ENCODE results near the gene ADGRG3. TPM values are rescaled to one million over a fixed set of nuclear protein-coding genes. Genes with fewer than 3 reads are reported as not detected.

The ADGRG3 gene
- total RNA-seq, 1 experiment from 2014 or later: not detected

- Histone ChIP-seq H2AFZ (no peak overlapping the region), H3K9me2 (ENCODE audit: insufficient read depth) (no peaks in the 10 kb centered on the region), H3K79me2 (ENCODE audit: low read depth) (peaks cover 27% of the 10 kb centered on the region), H3K27ac (no peak overlapping the region), H3K36me3 (ENCODE audit: low read depth) (no peaks in the 10 kb centered on the region; the same call in 1 of the 2 replicates), H4K20me1 (ENCODE audit: insufficient read depth) (peaks cover 15% of the 10 kb centered on the region), H3K9me3 (ENCODE audit: insufficient read depth, low read depth) (no peaks in the 10 kb centered on the region), H3K4me1 (replicated peaks; ENCODE audit: insufficient read depth) (peaks cover 32% of the 10 kb centered on the region), H3F3A (ENCODE audit: insufficient read depth, low read depth) (peaks cover 29% of the 10 kb centered on the region; the same call in 1 of the 2 replicates), H3K4me3 (no peak overlapping the region), H3K4me2 (no peak overlapping the region), H3K27me3 (ENCODE audit: insufficient read depth, low read depth) (no peaks in the 10 kb centered on the region)
- TF ChIP-seq EZH2 (IDR thresholded peaks at IDR 0.05; ENCODE audit: low read depth) (no peak), CTCF (conservative IDR thresholded peaks at IDR 0.05) (no peak)
- BruUV-seq (replicated peaks): no TSS peak
- intact Hi-C loops (cut with micrococcal nuclease; ENCODE audit: unreplicated experiment): loop anchor here (1.0 to 2.0 kb wide), 6 partner anchors 27 to 213 kb away; no protein-coding TSS in a partner anchor
- ChIA-PET POLR2A (ENCODE audit: unreplicated experiment) (no interaction called here), CTCF (interaction anchor here (0.6 to 1.4 kb wide), 3 partner anchors 26 to 60 kb away, joined by 4 to 9 read pairs (median 4); no protein-coding TSS in a partner anchor)
- no peak for DNase-seq
Measured at GRCh38 chr16:57649846-57650245, 18.3 kb upstream of the ADGRG3 start.

GRCh38 chr16:57651344-57652333, 16.5 kb upstream of the ADGRG3 start:
- no TSS peak for BruUV-seq (replicated peaks)
- Histone ChIP-seq H3K9me2 (ENCODE audit: insufficient read depth) (no peaks in the 10 kb centered on the region), H3K4me1 (replicated peaks; ENCODE audit: insufficient read depth) (peaks cover 14% of the 10 kb centered on the region), H3K36me3 (ENCODE audit: low read depth) (peaks cover 7% of the 10 kb centered on the region; the same call in 1 of the 2 replicates), H2AFZ (no peak overlapping the region), H3K4me2 (no peak overlapping the region), H3K27me3 (ENCODE audit: insufficient read depth, low read depth) (no peaks in the 10 kb centered on the region), H3K27ac (no peak overlapping the region), H3F3A (ENCODE audit: insufficient read depth, low read depth) (peaks cover 23% of the 10 kb centered on the region; the same call in 1 of the 2 replicates), H3K9me3 (ENCODE audit: insufficient read depth, low read depth) (no peaks in the 10 kb centered on the region), H3K4me3 (no peak overlapping the region), H3K79me2 (ENCODE audit: low read depth) (0 out of 2 replicates have a peak, but pooled peaks cover 15% of the 10 kb centered on the region), H4K20me1 (ENCODE audit: insufficient read depth) (peaks cover 15% of the 10 kb centered on the region)
- intact Hi-C loops (cut with micrococcal nuclease; ENCODE audit: unreplicated experiment): no loop called here
- POLR2A ChIA-PET (ENCODE audit: unreplicated experiment): no interaction called here
- CTCF ChIA-PET: interaction anchor here (0.7 kb wide), 1 partner anchor 75 kb away, joined by 12 read pairs; no protein-coding TSS in a partner anchor
- TF ChIP-seq EZH2 (IDR thresholded peaks at IDR 0.05; ENCODE audit: low read depth) (no peak), CTCF (conservative IDR thresholded peaks at IDR 0.05) (no peak)
- DNase-seq: no peak

DNA sequence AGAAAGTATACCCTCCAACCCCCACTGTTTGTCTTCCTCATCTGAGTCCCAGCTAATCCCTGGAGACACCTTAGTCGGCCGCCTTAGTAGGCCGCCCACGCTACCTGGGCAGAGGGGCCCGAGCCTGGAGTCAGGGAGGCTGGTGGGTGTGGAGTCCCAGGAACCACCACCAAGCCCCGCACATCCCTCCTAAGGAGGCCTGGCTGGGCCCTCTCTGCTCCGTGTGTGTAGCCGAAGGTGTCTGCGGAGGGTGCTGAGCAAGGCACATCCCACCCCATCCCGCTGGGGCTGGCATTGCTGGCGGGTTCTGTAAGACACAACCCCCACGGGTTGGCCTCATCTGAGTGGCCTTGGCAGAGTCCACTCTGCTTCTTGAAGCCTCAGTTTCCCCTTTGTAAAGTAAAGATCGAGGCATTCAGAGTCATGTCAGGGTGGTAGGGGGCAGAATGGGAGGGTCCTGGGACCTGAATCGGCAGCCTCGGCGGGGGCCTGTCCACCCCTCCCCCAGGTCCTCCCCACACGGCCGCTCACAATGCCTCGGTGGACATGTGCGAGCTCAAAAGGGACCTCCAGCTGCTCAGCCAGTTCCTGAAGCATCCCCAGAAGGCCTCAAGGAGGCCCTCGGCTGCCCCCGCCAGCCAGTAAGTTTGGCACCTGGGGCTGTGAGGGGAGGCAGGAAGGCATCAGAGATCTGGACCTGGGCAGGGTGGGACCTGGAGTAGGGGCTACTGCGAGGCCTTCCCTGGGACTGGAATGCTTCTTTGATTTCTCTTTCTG, 15.2 kb upstream of the ADGRG3 start:
- Histone ChIP-seq H3K36me3 (ENCODE audit: low read depth) (peaks cover 12% of the 10 kb centered on the region; the same call in 1 of the 2 replicates), H3K4me2 (no peak overlapping the region), H3K27me3 (ENCODE audit: insufficient read depth, low read depth) (no peaks in the 10 kb centered on the region), H2AFZ (no peak overlapping the region), H3K4me3 (no peak overlapping the region), H3K79me2 (ENCODE audit: low read depth) (0 out of 2 replicates have a peak, but pooled peaks cover 10% of the 10 kb centered on the region), H3K9me2 (ENCODE audit: insufficient read depth) (no peaks in the 10 kb centered on the region), H3K27ac (no peak overlapping the region), H3F3A (ENCODE audit: insufficient read depth, low read depth) (peaks cover 16% of the 10 kb centered on the region; the same call in 1 of the 2 replicates), H3K4me1 (replicated peaks; ENCODE audit: insufficient read depth) (peaks cover 2% of the 10 kb centered on the region), H3K9me3 (ENCODE audit: insufficient read depth, low read depth) (no peaks in the 10 kb centered on the region), H4K20me1 (ENCODE audit: insufficient read depth) (peaks cover 15% of the 10 kb centered on the region)
- no TSS peak for BruUV-seq (replicated peaks)
- no peak for TF ChIP-seq EZH2 (IDR thresholded peaks at IDR 0.05; ENCODE audit: low read depth)
- TF ChIP-seq CTCF (conservative IDR thresholded peaks at IDR 0.05): no peak
- no peak for DNase-seq
- intact Hi-C loops (cut with micrococcal nuclease; ENCODE audit: unreplicated experiment): no loop called here
- CTCF ChIA-PET: no interaction called here
- POLR2A ChIA-PET (ENCODE audit: unreplicated experiment): no interaction called here

All from PC-9 (cell line).